DMS 273 treated with DMSO at 0.1 percent for 48 hours (cell line): ENCODE results near the gene TNNI3K.

ENCODE experiments used
- DNase-seq: peaks from one replicate; lab custom pipeline; 2025; lab: John Stamatoyannopoulos, UW

TNNI3K gene

DNA sequence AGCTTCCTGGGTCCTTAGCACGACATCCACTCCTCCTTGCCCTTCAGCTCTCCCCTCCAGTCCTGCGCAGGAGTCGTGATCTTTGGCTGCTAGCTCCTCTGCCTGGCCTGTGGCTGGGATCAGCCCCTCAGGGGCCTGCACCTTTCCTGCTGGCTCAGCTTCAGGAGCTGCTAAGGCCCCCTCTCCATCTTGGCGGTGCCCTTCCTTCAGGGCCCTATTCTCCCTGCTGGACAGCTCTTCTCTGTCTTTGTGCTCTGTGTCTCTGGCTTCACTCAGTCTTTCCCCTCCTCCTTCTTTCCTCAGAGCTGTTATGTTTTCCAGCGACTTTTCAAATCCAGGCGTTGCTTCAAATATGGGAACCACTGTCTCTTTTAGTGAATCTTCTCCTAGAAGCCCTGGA, 336.7 kb downstream of the TNNI3K start:
- no peak for DNase-seq

GRCh38 chr1:74578101-74578500, 342.9 kb downstream of the TNNI3K start:
- no peak for DNase-seq

GRCh38 chr1:74579425-74579824, 344.2 kb downstream of the TNNI3K start:
- no peak for DNase-seq

DNA sequence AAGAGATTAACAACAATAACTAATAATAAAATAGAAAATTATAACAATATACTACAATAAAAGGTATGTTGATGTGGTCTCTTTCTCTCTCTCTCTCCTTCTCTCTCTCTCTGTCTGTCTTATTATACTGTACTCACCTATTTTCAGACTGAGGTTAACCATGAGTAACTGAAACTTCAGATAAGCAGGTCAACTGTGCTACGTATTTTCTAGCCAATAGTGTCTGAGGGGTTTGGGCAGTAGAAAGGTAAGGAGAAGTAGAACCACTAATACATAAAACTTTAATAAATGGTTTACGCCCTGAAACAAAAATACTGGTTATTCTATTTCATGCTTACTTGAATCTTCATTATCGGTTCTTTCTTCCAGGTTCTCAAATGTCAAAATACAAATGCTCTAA, 348.2 kb downstream of the TNNI3K start:
- no peak for DNase-seq

GRCh38 chr1:74584185-74584584, 349.0 kb downstream of the TNNI3K start:
- no peak for DNase-seq

- no peak for DNase-seq
Observed at GRCh38 chr1:74586253-74586897, 351.2 kb downstream of the TNNI3K start.

- DNase-seq: no peak
Observed at GRCh38 chr1:74587888-74588287, 352.7 kb downstream of the TNNI3K start.

GRCh38 chr1:74590288-74590687, 355.1 kb downstream of the TNNI3K start:
- no peak for DNase-seq

DNA sequence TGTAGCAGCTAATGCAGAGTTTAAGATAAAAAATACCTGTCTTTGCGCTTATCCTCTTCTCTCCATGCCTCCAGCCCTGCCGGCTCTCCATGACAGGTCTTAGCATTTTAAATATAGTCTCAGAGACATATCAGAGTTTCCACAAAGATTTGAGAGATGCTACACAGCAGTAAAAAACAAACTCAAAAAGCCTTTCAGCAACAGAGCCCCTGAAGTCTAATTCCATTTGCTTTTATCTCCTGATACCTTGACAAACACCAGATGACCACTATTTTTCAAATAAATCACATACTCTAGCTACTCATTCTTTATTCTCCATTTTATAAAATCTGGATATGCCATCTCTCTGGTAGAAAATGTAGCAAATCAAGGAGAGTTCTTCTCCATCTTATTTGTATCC, 356.8 kb downstream of the TNNI3K start:
- no peak for DNase-seq

DNA sequence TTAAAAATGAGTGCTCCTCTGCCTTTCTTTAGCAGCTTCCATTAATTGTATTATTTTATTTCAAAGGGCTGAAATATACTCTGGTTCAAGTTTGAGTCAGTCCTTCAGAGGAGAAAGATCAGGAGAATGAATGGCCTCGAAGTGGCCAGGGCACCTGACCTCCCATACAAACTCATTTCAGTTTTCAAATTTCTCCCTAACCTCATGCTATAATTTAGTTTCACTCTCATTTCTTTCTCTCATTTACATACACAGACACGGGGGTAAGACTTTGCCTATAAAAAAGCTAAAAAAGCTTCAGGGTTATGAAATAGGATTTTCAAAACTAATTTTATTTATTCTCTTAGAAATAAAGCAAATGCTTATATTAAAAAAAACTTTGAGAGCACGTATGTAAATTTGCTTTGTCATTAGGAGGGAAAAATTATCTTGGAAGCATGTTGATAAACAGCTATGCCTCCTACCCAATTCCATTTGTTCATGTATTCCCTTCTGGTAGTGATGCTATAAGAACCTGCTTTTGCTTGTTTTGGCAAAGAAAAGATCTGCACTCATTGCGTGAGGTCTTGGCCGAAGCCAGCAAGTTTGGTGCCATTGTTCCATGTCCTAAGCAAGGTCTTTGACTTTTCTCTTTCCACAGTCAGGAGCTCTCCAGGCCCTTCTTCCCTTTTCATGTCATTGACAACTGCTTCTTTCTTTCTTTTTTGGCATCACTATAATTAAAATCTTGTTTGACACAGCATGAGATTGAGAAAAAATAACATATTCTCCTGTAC, 357.6 kb downstream of the TNNI3K start:
- no peak for DNase-seq
